ENCODE data around the gene POPDC2. TPM values are rescaled to one million over a fixed set of nuclear protein-coding genes. Genes with fewer than 3 reads are reported as not detected.

The POPDC2 gene
- total and polyA plus RNA-seq, 8 donors = 1.3 to 6.6 (median 4.8) TPM

DNA sequence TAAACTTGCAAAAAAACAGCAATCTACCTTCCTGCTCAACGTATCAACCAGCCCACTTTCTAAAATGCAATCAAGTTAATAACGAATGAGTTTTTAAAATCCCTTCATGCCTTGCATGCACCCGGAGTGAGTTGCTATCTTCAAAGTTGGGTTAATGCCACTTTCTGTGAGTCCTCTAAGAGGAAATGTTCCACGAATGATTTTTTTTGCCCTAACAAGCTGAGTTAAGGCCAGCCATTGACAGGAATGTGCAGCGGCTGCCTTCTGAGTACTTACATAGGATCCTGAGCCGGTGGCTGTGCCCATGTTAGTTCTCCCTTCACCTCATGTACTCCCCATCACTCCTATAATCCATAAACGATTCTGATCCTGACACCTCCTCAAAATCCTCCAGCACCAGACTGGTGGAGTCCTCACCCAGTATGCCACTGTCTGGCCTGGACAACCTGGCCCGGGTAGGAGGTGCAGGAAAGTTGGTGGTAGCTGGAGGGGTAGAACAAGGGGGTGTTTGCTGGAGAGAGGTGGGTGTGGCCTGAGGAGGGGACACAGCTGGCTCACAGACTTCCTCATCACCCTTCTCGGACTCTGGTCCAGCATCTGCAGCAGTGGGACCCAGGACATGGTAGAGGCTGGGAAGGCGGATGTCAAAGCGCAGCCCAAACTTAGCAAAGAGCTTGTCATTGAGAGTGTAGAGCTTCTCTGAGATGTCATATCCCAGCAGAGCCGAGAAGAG lies 12.4 kb downstream of the POPDC2 start:
- peaks cover 10 to 19% of the 10 kb centered on the region in 2 donors for H3K4me1 ChIP-seq
- TF ChIP-seq, protein P1, sequence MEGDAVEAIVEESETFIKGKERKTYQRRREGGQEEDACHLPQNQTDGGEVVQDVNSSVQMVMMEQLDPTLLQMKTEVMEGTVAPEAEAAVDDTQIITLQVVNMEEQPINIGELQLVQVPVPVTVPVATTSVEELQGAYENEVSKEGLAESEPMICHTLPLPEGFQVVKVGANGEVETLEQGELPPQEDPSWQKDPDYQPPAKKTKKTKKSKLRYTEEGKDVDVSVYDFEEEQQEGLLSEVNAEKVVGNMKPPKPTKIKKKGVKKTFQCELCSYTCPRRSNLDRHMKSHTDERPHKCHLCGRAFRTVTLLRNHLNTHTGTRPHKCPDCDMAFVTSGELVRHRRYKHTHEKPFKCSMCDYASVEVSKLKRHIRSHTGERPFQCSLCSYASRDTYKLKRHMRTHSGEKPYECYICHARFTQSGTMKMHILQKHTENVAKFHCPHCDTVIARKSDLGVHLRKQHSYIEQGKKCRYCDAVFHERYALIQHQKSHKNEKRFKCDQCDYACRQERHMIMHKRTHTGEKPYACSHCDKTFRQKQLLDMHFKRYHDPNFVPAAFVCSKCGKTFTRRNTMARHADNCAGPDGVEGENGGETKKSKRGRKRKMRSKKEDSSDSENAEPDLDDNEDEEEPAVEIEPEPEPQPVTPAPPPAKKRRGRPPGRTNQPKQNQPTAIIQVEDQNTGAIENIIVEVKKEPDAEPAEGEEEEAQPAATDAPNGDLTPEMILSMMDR (IDR thresholded peaks at IDR 0.05) = no peak
- no peaks in the 10 kb centered on the region for H3K27me3 ChIP-seq
- no peaks in the 10 kb centered on the region for H3K9me3 ChIP-seq
- intact Hi-C loops (cut with DNase I) = no loop called here
- H3K27ac ChIP-seq = peak overlapping the region; percentile 73 to 84
- ATAC-seq = no peak
- no peak for DNase-seq
- no peaks in the 10 kb centered on the region for H3K36me3 ChIP-seq
- no peak overlapping the region for H3K4me3 ChIP-seq

DNA sequence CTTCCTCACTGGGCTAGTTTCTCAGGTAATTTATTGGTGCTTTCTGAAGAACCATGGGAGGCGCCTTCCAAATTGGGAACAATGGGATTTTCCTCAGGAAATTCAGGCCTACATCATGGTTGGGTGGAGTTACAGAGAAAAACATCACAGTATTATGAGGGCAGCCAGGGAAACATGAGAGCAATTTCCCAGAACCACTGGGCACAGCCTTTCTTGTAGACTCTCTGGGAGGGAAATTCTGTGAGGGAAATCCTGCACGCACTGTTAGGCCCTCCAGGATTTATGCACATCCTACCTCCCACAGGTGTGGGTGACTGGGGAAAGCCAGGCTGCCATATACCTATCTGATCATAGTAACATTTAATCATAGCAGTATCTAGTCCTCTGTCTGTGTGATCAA lies 13.2 kb downstream of the POPDC2 start:
- H3K9me3 ChIP-seq = no peaks in the 10 kb centered on the region

DNA sequence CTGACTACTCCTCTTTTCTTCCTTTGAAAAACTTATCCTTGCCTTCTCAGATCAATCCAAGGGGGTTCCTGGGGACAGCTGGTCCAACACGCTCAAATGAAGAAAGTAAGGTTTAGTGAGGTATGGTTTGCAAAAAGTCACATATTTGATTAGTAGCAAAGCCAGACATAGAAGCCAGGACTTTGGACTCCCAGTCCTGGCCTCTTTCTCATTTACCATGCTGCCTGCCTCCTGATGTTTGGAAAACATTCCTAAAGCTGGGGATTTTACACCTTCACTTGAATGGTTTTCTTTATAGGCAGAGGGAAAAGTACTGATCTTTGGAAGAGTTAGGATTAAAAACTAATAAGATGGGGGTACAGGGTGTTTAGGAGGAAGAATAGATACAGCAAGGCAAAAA lies 14.6 kb downstream of the POPDC2 start:
- Histone ChIP-seq H3K36me3 (peaks cover 0 to 4% of the 10 kb centered on the region in 2 donors), H3K9me3 (no peaks in the 10 kb centered on the region), H3K27me3 (no peaks in the 10 kb centered on the region), H3K27ac (peak overlapping the region in 1 of 2 donors; percentile 84), H3K4me3 (no peak overlapping the region), H3K4me1 (peaks cover 12 to 19% of the 10 kb centered on the region in 2 donors)
- ATAC-seq = no peak
- no peak for DNase-seq
- intact Hi-C loops (cut with DNase I) = no loop called here
- TF ChIP-seq, protein P1 (IDR thresholded peaks at IDR 0.05) = no peak

More for the DNA sequence above, 13.2 kb downstream of the POPDC2 start:
- Histone ChIP-seq H3K4me1 (peaks cover 12 to 19% of the 10 kb centered on the region in 2 donors), H3K4me3 (no peak overlapping the region), H3K36me3 (peaks cover 0 to under 1% of the 10 kb centered on the region in 2 donors), H3K27ac (peak overlapping the region; percentile 73 to 84), H3K27me3 (no peaks in the 10 kb centered on the region)
- DNase-seq (no peak), ATAC-seq (peak; percentile 67)
- TF ChIP-seq, protein P1 (IDR thresholded peaks at IDR 0.05) = no peak
- intact Hi-C loops (cut with DNase I) = no loop called here

DNA sequence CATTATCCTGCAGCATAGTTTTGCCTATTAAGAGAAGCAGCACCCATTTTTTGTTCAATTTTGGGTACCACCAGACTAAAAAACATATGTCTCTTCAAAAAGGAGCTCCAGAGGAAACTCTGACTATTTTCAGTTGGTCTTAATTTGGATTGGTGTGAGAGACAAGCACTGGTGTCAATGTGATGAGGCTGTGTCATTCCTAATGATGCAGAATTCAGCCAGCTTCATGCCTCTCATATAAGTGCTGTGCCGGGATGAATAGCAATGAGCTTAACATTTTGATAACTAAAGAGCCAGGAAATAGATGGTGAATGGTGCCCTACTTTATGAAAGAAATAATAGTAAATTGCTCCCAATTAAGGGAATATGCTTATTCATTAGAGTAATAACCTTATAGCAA lies 15.9 kb downstream of the POPDC2 start:
- intact Hi-C loops (cut with DNase I) = no loop called here
- no peak overlapping the region for H3K27ac ChIP-seq
- ATAC-seq (no peak), DNase-seq (no peak)
- H3K36me3 ChIP-seq = peaks cover 0 to 4% of the 10 kb centered on the region in 2 donors
- no peaks in the 10 kb centered on the region for H3K27me3 ChIP-seq
- peaks cover 12 to 24% of the 10 kb centered on the region in 2 donors for H3K4me1 ChIP-seq
- no peaks in the 10 kb centered on the region for H3K9me3 ChIP-seq
- TF ChIP-seq, protein P1 (IDR thresholded peaks at IDR 0.05) = no peak
- no peak overlapping the region for H3K4me3 ChIP-seq

DNA sequence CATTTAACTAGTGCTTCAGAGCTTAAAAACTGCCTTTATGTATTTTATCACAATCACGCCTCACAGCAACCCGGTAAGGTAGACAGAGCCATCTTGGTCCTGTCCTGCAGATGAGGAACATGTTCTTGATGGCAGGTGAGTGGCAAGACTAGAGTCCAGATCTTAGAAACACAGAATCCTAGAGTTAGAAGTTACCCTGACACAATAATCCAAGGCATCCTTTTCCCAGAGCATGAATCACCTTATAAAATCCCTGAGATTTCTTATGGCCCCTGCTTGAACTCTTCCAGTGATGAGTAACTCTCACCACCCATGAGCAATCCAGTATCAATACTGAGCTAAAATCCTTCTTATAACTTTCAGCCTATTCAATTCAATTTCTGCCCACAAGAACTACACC lies 16.9 kb downstream of the POPDC2 start:
- H3K27me3 ChIP-seq = no peaks in the 10 kb centered on the region
- intact Hi-C loops (cut with DNase I) = no loop called here
- no peak for DNase-seq
- no peak for ATAC-seq
- no peak overlapping the region for H3K4me3 ChIP-seq
- no peak overlapping the region for H3K27ac ChIP-seq
- H3K36me3 ChIP-seq = peaks cover 0 to 4% of the 10 kb centered on the region in 2 donors
- peaks cover 12 to 30% of the 10 kb centered on the region in 2 donors for H3K4me1 ChIP-seq
- no peaks in the 10 kb centered on the region for H3K9me3 ChIP-seq
- TF ChIP-seq, protein P1 (IDR thresholded peaks at IDR 0.05) = no peak
